GM20000 (cell line): Measurements from ENCODE around the gene RPS28.
A peak's percentile ranks its signal among the peaks of the same experiment; 100 is the strongest.
"Not testable (repeated sequence)": the region's sequence is repeated elsewhere in the genome, so short reads cannot be mapped to it uniquely, and the experiment has no call there.

ENCODE experiments used
- DNase-seq: peaks from one replicate; pipeline ENCODE4 v3.0.0; 2012; ENCODE audit warnings: low spot score
- TF ChIP-seq, protein P1 (sequence below): IDR thresholded peaks from 2 replicates; pipeline ENCODE4 v1.5.1; 2012; ENCODE audit warnings: mild to moderate bottlenecking, control low read depth; ENCODE audit errors: extremely low read depth, missing control alignments

The RPS28 gene

DNA sequence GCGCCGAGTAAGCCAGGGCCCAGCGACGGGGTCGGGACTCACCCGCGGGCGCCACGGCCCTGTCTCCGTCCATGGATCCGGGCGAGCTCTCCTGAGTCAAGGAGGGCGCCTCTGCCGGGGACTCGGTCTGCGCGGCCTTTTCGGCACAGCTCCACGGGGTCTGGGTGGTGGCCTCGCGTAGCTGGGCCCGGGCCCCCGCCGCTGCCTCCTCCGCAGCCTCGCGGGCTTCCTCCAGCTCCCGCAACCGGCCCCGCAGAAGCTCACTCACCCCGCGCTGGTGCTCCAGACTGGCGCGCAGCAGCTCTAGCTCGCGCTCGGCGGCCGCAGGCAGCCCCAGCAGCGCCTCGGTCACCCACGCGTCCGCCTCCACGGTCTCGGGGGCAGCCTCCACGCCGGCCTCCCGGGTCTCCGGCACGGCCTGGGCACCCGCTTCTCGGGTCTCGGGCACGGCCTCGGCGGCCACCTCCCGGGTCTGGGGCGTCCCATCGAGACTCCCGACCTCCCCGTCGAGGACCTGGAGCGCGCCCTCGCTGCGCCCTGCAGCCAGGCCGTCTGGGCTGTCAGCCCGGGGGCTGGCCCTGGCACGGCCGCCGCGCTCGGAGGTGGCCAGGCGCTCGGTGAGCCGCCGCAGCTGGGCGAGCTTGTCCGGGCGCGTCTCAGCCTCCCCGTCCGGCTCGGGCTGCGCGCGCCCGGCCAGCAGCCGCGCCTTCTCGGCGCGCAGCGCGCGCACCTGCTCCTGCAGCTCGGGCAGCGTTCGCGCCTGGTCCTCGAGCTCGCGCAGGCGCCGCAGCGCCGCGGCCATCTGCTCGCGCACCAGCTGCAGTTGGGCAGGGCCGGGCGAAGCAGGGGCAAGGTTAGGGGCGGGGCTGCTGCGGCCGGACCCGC lies 13.4 kb downstream of the RPS28 start:
- TF ChIP-seq, protein P1, sequence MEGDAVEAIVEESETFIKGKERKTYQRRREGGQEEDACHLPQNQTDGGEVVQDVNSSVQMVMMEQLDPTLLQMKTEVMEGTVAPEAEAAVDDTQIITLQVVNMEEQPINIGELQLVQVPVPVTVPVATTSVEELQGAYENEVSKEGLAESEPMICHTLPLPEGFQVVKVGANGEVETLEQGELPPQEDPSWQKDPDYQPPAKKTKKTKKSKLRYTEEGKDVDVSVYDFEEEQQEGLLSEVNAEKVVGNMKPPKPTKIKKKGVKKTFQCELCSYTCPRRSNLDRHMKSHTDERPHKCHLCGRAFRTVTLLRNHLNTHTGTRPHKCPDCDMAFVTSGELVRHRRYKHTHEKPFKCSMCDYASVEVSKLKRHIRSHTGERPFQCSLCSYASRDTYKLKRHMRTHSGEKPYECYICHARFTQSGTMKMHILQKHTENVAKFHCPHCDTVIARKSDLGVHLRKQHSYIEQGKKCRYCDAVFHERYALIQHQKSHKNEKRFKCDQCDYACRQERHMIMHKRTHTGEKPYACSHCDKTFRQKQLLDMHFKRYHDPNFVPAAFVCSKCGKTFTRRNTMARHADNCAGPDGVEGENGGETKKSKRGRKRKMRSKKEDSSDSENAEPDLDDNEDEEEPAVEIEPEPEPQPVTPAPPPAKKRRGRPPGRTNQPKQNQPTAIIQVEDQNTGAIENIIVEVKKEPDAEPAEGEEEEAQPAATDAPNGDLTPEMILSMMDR, result no peak
- no peak for DNase-seq

DNA sequence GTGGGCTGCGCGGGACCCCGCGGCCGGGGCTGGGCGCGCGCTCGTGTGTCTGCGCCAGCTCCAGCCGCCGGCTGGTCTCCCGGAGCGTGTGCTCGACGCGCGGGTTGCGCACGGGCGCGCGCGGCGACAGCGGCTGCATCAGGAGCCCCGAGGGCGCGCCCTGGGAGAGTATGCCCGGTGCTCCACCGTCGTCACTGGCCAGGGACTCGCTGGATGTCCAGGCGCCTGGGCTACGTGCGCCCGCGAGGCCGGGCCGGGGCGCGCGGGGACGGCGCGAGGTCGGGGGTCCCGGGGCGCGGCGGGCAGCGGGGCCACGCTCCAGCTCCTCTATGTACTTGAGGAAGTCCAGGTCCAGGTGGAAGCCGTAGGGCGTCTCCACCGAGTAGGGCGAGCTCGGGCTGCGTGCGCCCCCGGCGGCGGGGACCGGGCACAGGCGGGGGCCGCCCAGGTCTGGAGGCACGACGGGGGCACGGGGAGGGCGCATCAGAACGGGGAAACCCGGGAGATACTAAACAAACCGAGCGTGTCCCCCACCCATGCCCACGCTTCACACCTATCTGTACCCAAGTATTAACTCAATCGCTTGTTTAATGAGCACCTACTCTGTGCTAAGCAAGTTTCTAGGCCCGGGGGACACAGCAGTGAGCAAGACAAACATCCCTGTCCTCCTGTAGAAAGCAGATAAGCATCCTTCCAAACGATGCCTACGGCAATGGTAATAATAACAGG lies 14.2 kb downstream of the RPS28 start:
- peak; percentile 82 for DNase-seq
- TF ChIP-seq, protein P1, result no peak

DNA sequence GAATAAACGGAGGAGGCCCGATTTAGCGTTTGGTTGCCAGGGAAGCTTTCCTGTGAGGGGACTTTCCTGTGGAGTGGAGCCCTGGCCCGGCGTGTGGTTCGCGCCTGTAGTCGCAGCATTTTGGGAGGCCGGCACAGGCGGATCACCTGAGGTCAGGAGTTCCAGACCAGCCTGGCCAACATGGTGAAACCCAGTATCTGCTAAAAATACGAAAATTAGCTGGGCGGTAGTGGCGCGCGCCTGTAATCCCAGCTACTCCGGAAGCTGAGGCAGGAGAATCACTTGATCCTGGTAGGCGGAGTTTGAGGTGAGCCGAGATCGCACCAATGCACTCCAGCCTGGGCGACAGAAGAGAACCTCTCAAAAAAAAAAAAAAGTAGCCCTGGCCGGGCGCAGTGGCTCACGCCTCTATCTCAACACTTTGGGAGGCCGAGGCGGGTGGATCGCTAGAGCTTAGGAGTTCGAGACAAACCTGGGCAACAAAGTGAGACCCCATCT lies 14.8 kb downstream of the RPS28 start:
- TF ChIP-seq, protein P1, result no peak
- no peak for DNase-seq

DNA sequence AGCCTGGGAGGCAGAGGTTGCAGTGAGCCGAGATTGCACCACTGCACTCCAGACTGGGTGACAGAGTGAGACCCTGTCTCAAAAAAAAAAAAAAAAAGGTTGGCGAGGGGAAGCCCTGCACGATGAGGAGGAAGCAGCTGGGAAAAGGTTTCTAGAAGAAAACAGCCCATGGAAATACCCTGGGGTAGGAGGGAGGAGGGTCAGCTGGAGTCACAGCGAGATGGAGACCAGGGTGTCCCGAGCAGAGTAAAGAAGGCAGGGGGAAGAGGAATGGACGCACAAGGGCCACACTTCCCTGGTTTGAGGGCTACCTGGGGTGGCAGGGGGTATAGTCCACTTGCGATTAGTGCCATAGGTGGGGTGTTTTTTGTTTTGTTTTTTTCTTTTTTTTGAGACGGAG lies 15.4 kb downstream of the RPS28 start:
- TF ChIP-seq, protein P1, result no peak
- peak; percentile 31 for DNase-seq

DNA sequence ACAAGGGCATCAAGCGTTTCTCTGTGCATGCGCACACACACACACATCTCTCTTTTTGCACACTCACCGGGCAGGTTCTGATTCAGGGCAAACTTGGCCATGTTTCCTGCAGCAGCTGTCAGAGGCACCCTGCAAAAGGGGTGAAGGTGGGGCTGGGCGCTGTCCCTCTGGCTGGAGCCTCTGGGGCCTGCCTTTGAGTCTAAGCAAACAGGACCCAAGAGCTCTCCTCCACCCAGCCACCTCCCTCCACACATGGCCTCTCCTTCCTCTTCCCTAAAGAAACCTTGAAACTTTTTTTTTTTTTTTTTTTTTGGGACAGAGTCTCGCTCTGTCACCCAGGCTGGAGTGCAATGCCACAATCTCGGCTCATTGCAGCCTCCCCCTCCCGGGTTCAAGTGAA lies 16.4 kb downstream of the RPS28 start:
- TF ChIP-seq, protein P1, result no peak
- DNase-seq, result no peak

DNA sequence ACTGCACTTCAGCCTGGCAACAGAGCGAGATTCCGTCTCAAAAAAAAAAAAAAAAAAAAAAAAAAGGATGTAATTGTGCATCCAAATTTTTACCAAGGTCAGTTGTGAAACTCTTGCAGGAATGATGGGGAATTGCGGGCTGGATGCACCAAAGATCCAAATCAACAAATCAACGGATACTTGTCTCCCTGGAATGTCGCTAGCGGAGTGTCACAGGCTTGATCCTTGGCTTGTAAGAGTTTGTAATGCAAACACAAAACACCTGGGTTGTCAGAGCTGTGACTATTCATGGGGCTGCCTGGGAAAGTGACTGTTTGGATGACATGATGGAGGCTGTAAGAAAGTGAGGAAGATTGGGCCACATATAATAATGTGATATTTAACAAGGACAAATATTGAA lies 17.5 kb downstream of the RPS28 start:
- TF ChIP-seq, protein P1, result no peak

DNA sequence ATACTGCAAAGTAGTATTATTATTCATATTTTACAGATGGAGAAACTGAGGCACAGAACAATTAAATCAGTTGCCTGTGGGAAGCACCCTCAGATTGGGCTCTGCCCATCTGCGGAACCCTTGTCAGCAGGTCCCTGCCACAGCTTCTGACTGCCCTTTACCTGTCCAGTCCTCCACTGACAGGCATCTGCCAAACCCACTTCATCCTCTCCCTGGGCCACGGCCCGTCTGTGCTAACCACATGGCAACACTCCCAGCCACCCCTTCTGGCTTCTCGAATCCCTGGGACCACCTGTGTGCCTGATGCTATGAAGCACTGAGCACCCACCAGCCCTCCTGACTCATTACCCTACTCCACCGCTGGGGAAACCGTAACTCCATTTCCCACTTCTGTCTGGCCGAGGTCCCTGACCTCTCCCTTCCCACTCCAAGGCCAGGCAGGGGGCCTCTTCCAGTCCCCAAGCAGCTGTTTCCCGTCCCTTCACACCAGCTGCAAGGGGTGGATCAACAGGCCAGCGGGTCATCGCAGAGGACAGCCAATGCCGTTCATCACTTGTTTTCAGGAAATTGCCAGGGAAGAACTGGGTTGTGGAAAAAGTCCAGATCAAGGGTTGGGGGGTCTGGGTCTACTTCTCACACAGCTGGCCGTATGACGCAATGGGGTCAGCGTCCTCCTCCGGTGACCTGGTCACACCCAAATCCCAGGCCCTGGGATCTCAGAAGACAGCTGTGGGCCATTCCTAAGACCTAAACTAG lies 19.2 kb downstream of the RPS28 start:
- TF ChIP-seq, protein P1, result no peak
- DNase-seq, result peak; percentile 26

More for the DNA sequence above, 17.5 kb downstream of the RPS28 start:
- DNase-seq, result no peak

DNA sequence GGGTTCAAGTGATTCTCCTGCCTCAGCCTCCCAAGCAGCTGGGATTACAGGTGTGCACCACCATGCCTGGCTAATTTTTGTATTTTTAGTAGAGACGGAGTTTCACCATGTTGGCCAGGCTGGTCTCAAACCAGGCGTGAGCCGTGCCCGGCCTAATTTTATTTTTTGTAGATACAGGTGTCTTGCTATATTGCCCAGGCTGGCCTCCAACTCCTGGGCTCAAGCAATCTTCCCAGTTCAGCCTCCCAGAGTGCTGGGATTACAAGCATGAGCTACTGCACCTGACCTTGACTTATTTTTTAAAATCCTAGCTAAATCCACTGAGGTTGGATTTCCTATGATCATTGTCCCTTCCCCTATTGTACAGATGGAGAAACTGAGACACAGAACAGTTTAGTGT lies 20.2 kb downstream of the RPS28 start:
- not testable (repeated sequence) for DNase-seq
